ENCODE results near the gene NR1H2. TPM values are rescaled to one million over a fixed set of nuclear protein-coding genes. Genes with fewer than 3 reads are reported as not detected.

Gene NR1H2
- total and polyA plus RNA-seq, 2 experiments from 2014 or later, result 32.9 to 70.2 TPM

- Mint-ChIP-seq H3K27ac (no peak within 1 kb of the TSS), H3K4me3 (no peak within 1 kb of the TSS), H3K27me3 (ENCODE audit: insufficient read depth, low read depth, poor library complexity) (peaks cover 5% of the 10 kb centered on the region), H3K4me1 (peaks cover 5% of the 10 kb centered on the region; the same call in 2 of the 3 replicates), H3K9me3 (peaks cover 61% of the 10 kb centered on the region), H3K36me3 (ENCODE audit: low read depth) (peaks cover 15% of the 10 kb centered on the region)
- no peak for TF ChIP-seq JUNB (IDR thresholded peaks at IDR 0.05; ENCODE audit: unreplicated experiment)
- no peak for TF ChIP-seq CREB1 (CRISPR knock-in tag; IDR thresholded peaks at IDR 0.05; ENCODE audit: low read depth)
- TF ChIP-seq POLR2AphosphoS5 (IDR thresholded peaks at IDR 0.05; ENCODE audit: low read depth), result no peak
- TF ChIP-seq REST (IDR thresholded peaks at IDR 0.05; ENCODE audit: unreplicated experiment), result no peak
- TF ChIP-seq ZNF462 (CRISPR knock-in tag; IDR thresholded peaks at IDR 0.05), result no peak
- TF ChIP-seq STAT1 (IDR thresholded peaks at IDR 0.05; ENCODE audit: unreplicated experiment), result no peak
- TF ChIP-seq ZNF114 (CRISPR knock-in tag; IDR thresholded peaks at IDR 0.05), result no peak
- TF ChIP-seq ETS1 (IDR thresholded peaks at IDR 0.05), result no peak
- TF ChIP-seq EZH2 (IDR thresholded peaks at IDR 0.05; ENCODE audit: low read depth, unreplicated experiment), result no peak
- no peak for TF ChIP-seq CTCF (conservative IDR thresholded peaks at IDR 0.05; ENCODE audit: low read depth in 2 of 2)
- TF ChIP-seq ZNF331 (CRISPR knock-in tag; IDR thresholded peaks at IDR 0.05; ENCODE audit: low read depth), result no peak
- no peak for TF ChIP-seq EZH2phosphoT487 (IDR thresholded peaks at IDR 0.05; ENCODE audit: unreplicated experiment)
- TF ChIP-seq NANOG (IDR thresholded peaks at IDR 0.05; ENCODE audit: borderline replicate concordance), result no peak
- DNase-seq (ENCODE audit: low spot score) (no peak), ATAC-seq (no peak)
- Histone ChIP-seq H3K4me2 (no peak within 1 kb of the TSS), H3K36me3 (ENCODE audit: insufficient read depth) (no peaks in the 10 kb centered on the region), H3K27me3 (ENCODE audit: insufficient read depth) (no peaks in the 10 kb centered on the region), H2AFZ (no peak within 1 kb of the TSS), H3K27ac (ENCODE audit: low read depth) (no peak within 1 kb of the TSS), H3K79me2 (replicated peaks; ENCODE audit: insufficient read depth) (no peaks in the 10 kb centered on the region), H3K4me1 (ENCODE audit: insufficient read depth) (no peaks in the 10 kb centered on the region; the same call in 1 of the 2 replicates), H3K9me2 (ENCODE audit: insufficient read depth) (0 out of 2 replicates have a peak, but pooled peaks cover 3% of the 10 kb centered on the region), H3F3A (replicated peaks; ENCODE audit: low read depth) (peaks cover 3% of the 10 kb centered on the region; the same call in 1 of the 2 replicates), H3K4me3 (no peak within 1 kb of the TSS), H4K20me1 (replicated peaks; ENCODE audit: insufficient read depth) (no peaks in the 10 kb centered on the region)
Observed at GRCh38 chr19:50365434-50366306, 10.6 kb upstream of the NR1H2 start, which contains the start of gene NAPSA. Gene NAPSA (minus strand): TSS chr19:50365639. CDS start chr19:50365621, 18 bp downstream.

Data from GM23338 (cell line).